ENCODE data around the gene MRPL12. TPM values are rescaled to one million over a fixed set of nuclear protein-coding genes. Genes with fewer than 3 reads are reported as not detected.

Gene MRPL12
- total and polyA plus RNA-seq, 2 of the 13 experiments (the other 11 are each of a cell fraction or from before 2014, with no cell fraction given), result 39.1 to 94.1 TPM

GRCh38 chr17:81702934-81703746 is at the start of gene MRPL12 (continued):
- TF ChIP-seq ZNF431 (CRISPR knock-in tag; IDR thresholded peaks at IDR 0.05; ENCODE audit: borderline replicate concordance, low read depth), result peak; percentile 84
- 0 out of 2 replicates have a peak, but pooled peaks have one; percentile 89 for TF ChIP-seq FOXC1 (CRISPR knock-in tag; IDR thresholded peaks at IDR 0.05; ENCODE audit: borderline replicate concordance)
- TF ChIP-seq ZNF280B (CRISPR knock-in tag; IDR thresholded peaks at IDR 0.05; ENCODE audit: borderline replicate concordance), result peak; percentile 78; the same call in 1 of the 2 replicates
- peak; percentile 93; the same call in 1 of the 2 replicates for TF ChIP-seq REL (CRISPR knock-in tag; conservative IDR thresholded peaks at IDR 0.05)
- peak; percentile 55; the same call in 1 of the 2 replicates for TF ChIP-seq DDIT3 (CRISPR knock-in tag; IDR thresholded peaks at IDR 0.05)
- peak; percentile 85 for TF ChIP-seq E2F1 (CRISPR knock-in tag; IDR thresholded peaks at IDR 0.05)
- TF ChIP-seq KDM5A (IDR thresholded peaks at IDR 0.05; ENCODE audit: borderline replicate concordance, low read length), result peak; percentile 89
- TF ChIP-seq ZFAT (CRISPR knock-in tag; conservative IDR thresholded peaks at IDR 0.05), result no peak
- TF ChIP-seq TBL1XR1 (IDR thresholded peaks at IDR 0.05; ENCODE audit: borderline replicate concordance, low read length, partially characterized antibody), result peak; percentile 68
- peak; percentile 54; the same call in 1 of the 2 replicates for TF ChIP-seq PRDM15 (CRISPR knock-in tag; IDR thresholded peaks at IDR 0.05)
- TF ChIP-seq NONO (IDR thresholded peaks at IDR 0.05), result no peak
- peak; percentile 99 for TF ChIP-seq NONO (CRISPR knock-in tag; conservative IDR thresholded peaks at IDR 0.05)
- peak in 1 of 2 experiments; percentile 96; a peak in 2 of 4 replicates for TF ChIP-seq POLR2A (IDR thresholded peaks at IDR 0.05; ENCODE audit: insufficient read depth in 1 of 2, low read depth in 2 of 2, low read length in 2 of 2)
- peak; percentile 96 for TF ChIP-seq ZSCAN21 (CRISPR knock-in tag; IDR thresholded peaks at IDR 0.05; ENCODE audit: borderline replicate concordance)
- TF ChIP-seq POLR2AphosphoS5 (IDR thresholded peaks at IDR 0.05; ENCODE audit: low read depth, low read length), result peak; percentile 94
- no peak for TF ChIP-seq MAFK (conservative IDR thresholded peaks at IDR 0.05 in 1 of 2, IDR thresholded peaks at IDR 0.05 in 1 of 2; ENCODE audit: low read length in 2 of 2)
- peak; percentile 94 for TF ChIP-seq CHD2 (IDR thresholded peaks at IDR 0.05; ENCODE audit: low read depth, low read length)
- peak; percentile 70 for TF ChIP-seq ZNF501 (CRISPR knock-in tag; IDR thresholded peaks at IDR 0.05)
- no peak for TF ChIP-seq ZNF512 (CRISPR knock-in tag; IDR thresholded peaks at IDR 0.05)
- no peak for TF ChIP-seq ZNF207 (IDR thresholded peaks at IDR 0.05; ENCODE audit: borderline replicate concordance)
- peak; percentile 81 for TF ChIP-seq SP4 (CRISPR knock-in tag; IDR thresholded peaks at IDR 0.05)

Data from HepG2 (cell line).